NCI-H2029 treated with DMSO at 0.1 percent for 48 hours (cell line): Measurements from ENCODE around the gene BIVM.

Experiments used
- DNase-seq: peaks from one replicate; lab custom pipeline; 2025; lab: John Stamatoyannopoulos, UW

The BIVM gene

GRCh38 chr13:102788683-102789082 is 10.2 kb upstream of the BIVM start:
- no peak for DNase-seq

GRCh38 chr13:102792396-102792795 is 6.5 kb upstream of the BIVM start:
- no peak for DNase-seq

GRCh38 chr13:102793611-102794355 is 5.1 kb upstream of the BIVM start:
- no peak for DNase-seq

GRCh38 chr13:102799426-102800144 is 666 bp downstream of the BIVM start:
- no peak for DNase-seq

GRCh38 chr13:102800145-102801041 is 1.5 kb downstream of the BIVM start:
- DNase-seq = no peak

GRCh38 chr13:102805680-102806079 is 6.8 kb downstream of the BIVM start:
- DNase-seq = no peak

- DNase-seq = no peak
Measured at GRCh38 chr13:102807699-102808098, 8.8 kb downstream of the BIVM start.

- no peak for DNase-seq
Measured at GRCh38 chr13:102812611-102813287, 13.8 kb downstream of the BIVM start.

- no peak for DNase-seq
Measured at GRCh38 chr13:102814025-102814607, 15.2 kb downstream of the BIVM start.

- DNase-seq = no peak
Measured at GRCh38 chr13:102814793-102815192, 15.9 kb downstream of the BIVM start.

GRCh38 chr13:102815788-102816187 is 16.9 kb downstream of the BIVM start:
- DNase-seq = no peak

- DNase-seq = no peak
Measured at GRCh38 chr13:102816708-102817107, 17.8 kb downstream of the BIVM start.

GRCh38 chr13:102817241-102817640 is 18.3 kb downstream of the BIVM start:
- DNase-seq = no peak

- no peak for DNase-seq
Measured at GRCh38 chr13:102817907-102818306, 19.0 kb downstream of the BIVM start.

GRCh38 chr13:102825400-102825799 is 26.5 kb downstream of the BIVM start:
- DNase-seq = no peak

- DNase-seq = no peak
Measured at GRCh38 chr13:102825921-102826706, 27.2 kb downstream of the BIVM start.

- DNase-seq = no peak
Measured at GRCh38 chr13:102830646-102831045, 31.7 kb downstream of the BIVM start.

- DNase-seq = no peak
Measured at GRCh38 chr13:102836471-102836870, 37.6 kb downstream of the BIVM start.

GRCh38 chr13:102838273-102838672 is 39.4 kb downstream of the BIVM start:
- no peak for DNase-seq

GRCh38 chr13:102838982-102839381 is 40.1 kb downstream of the BIVM start:
- DNase-seq = no peak

- no peak for DNase-seq
Measured at GRCh38 chr13:102839462-102839861, 40.5 kb downstream of the BIVM start.
